Measurements from ENCODE around the gene PTPN3.
A peak's percentile ranks its signal among the peaks of the same experiment; 100 is the strongest.

PTPN3 gene

GRCh38 chr9:109416135-109416706 is 81.9 kb downstream of the PTPN3 start:
- Mint-ChIP-seq H3K9me3 (no peaks in the 10 kb centered on the region), H3K27me3 (peaks cover 41% of the 10 kb centered on the region), H3K27ac (peak overlapping the region; percentile 9 to 40), H3K4me1 (peaks cover 82% of the 10 kb centered on the region), H3K4me3 (peak overlapping the region; percentile 51 to 69)
- DNase-seq, result peak in 1 of 2 donors; percentile 58
- peak; percentile 74 for ATAC-seq

GRCh38 chr9:109414125-109414785 is 83.9 kb downstream of the PTPN3 start:
- ATAC-seq (no peak), DNase-seq (no peak)
- H3K27me3 Mint-ChIP-seq, result peaks cover 36% of the 10 kb centered on the region
- no peaks in the 10 kb centered on the region for H3K9me3 Mint-ChIP-seq
- H3K4me1 Mint-ChIP-seq, result peaks cover 93% of the 10 kb centered on the region
- no peak overlapping the region for H3K4me3 Mint-ChIP-seq
- no peak overlapping the region for H3K27ac Mint-ChIP-seq

GRCh38 chr9:109411798-109412352 is 86.2 kb downstream of the PTPN3 start:
- ATAC-seq (peak; percentile 44), DNase-seq (peak in 1 of 2 donors; percentile 61)
- H3K4me3 Mint-ChIP-seq, result peak overlapping the region; percentile 73 to 77
- H3K27ac Mint-ChIP-seq, result peak overlapping the region; percentile 29 to 83
- H3K27me3 Mint-ChIP-seq, result peaks cover 29% of the 10 kb centered on the region
- H3K4me1 Mint-ChIP-seq, result peaks cover 70% of the 10 kb centered on the region
- H3K9me3 Mint-ChIP-seq, result no peaks in the 10 kb centered on the region

DNA sequence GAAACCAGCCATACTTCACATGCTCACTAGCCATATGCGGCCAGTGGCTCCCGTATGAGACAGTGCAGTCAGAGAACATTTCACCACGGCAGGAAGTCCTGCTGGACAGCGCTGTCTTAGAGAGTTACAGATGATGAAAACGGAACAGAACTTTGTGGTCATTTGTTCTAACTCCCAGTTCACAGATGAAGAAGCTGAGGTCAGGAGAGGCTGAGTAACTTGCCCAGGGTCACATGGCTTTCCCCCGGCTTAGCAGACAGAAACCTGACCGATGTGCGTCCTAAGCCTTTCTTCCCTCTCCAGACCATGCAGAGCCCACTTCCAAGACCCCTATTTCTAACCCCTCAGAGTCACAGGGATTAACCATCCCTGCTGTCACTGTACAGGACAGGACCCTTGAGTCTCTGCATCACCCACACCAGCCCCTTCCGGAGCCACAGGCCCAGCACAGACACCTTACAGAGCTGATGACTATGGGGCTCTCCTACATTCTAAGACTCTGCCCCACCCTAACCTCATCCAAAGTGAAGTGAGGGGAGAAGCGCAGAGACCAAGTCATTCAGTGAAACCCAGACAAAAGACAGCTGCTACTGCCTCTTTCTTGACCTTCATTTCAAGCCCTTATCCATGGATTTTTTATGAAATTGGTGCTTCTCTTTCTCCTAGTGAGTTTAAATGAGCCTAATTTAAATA is 86.9 kb downstream of the PTPN3 start:
- DNase-seq, result peak; percentile 39 to 69
- H3K4me3 Mint-ChIP-seq, result peak overlapping the region; percentile 73 to 77
- peak; percentile 85 for ATAC-seq
- peak overlapping the region; percentile 83 to 96 for H3K27ac Mint-ChIP-seq
- no peaks in the 10 kb centered on the region for H3K9me3 Mint-ChIP-seq
- peaks cover 29% of the 10 kb centered on the region for H3K27me3 Mint-ChIP-seq
- H3K4me1 Mint-ChIP-seq, result peaks cover 65% of the 10 kb centered on the region

GRCh38 chr9:109409773-109410397 is 88.2 kb downstream of the PTPN3 start:
- H3K27ac Mint-ChIP-seq, result no peak overlapping the region
- peak in 1 of 2 donors; percentile 51 for DNase-seq
- peaks cover 18% of the 10 kb centered on the region for H3K27me3 Mint-ChIP-seq
- H3K9me3 Mint-ChIP-seq, result no peaks in the 10 kb centered on the region
- peaks cover 52% of the 10 kb centered on the region for H3K4me1 Mint-ChIP-seq
- H3K4me3 Mint-ChIP-seq, result peak overlapping the region; percentile 73 to 77
- ATAC-seq, result peak; percentile 26

DNA sequence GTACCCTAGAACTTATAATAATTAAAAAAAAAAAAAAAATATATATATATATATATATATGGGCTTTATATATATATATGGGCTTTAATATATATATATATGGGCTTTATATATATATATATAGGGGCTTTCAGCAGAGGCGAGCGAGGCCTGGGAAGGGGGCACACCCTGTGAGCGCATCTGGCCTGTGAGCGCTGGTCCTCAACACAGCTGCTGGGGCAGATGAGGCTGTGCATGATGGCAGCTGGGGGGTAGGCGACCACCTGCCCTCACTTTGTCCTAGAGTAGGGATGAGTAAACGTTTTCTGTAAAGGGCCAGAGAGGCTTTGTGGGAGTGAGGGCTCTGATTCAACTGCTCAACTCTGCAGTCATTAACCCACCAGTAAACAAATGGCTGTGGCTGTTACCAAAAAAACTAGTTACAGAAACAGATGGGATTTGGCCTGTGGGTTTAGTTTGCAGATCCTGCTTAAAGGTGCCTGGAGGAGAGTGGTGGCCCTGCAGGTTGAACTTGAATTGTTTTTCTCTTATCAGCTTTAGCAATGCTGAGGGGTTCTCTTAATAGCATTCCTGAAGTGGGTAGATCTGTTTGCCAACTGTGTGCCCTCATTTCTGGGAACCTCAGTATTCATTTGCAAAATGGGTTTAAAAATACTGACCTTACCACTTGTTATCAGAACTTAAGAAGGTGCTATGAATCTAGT is 89.2 kb downstream of the PTPN3 start:
- Mint-ChIP-seq H3K27ac (no peak overlapping the region), H3K4me3 (no peak overlapping the region), H3K9me3 (no peaks in the 10 kb centered on the region), H3K4me1 (peaks cover 42% of the 10 kb centered on the region), H3K27me3 (peaks cover 18% of the 10 kb centered on the region)
- ATAC-seq (no peak), DNase-seq (no peak)

GRCh38 chr9:109403766-109404320 is 94.3 kb downstream of the PTPN3 start:
- Mint-ChIP-seq H3K27me3 (peaks cover 30% of the 10 kb centered on the region), H3K4me3 (no peak overlapping the region), H3K9me3 (no peaks in the 10 kb centered on the region), H3K4me1 (peaks cover 31% of the 10 kb centered on the region), H3K27ac (no peak overlapping the region)
- ATAC-seq (no peak), DNase-seq (no peak)

DNA sequence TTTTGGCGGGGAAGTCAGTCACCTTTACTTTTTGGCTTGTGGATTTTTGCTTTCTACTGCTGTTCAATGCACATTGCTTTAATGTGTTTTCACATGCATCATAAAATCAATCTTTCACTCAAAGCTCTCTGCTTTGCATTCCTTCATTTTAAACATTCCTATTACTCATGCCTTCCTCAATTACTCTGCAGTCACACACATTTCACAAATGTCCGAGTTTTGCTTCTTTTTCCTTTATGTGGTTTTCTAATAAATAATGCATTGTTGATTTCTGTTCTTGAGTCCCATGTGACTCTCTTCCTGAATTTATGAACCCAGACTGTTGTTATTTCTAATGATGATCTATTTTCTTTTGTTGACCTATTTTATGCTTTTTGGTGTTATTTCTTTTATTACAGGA is 95.0 kb downstream of the PTPN3 start:
- no peak for DNase-seq
- no peak overlapping the region for H3K4me3 Mint-ChIP-seq
- no peak overlapping the region for H3K27ac Mint-ChIP-seq
- H3K27me3 Mint-ChIP-seq, result peaks cover 37% of the 10 kb centered on the region
- no peaks in the 10 kb centered on the region for H3K9me3 Mint-ChIP-seq
- no peak for ATAC-seq
- H3K4me1 Mint-ChIP-seq, result peaks cover 31% of the 10 kb centered on the region

- no peak overlapping the region for H3K27ac Mint-ChIP-seq
- peaks cover 0 to 1% of the 10 kb centered on the region in 2 donors for H3K9me3 Mint-ChIP-seq
- H3K27me3 Mint-ChIP-seq, result peaks cover 41% of the 10 kb centered on the region
- no peak for ATAC-seq
- peak overlapping the region in 1 of 2 donors; percentile 26 for H3K4me3 Mint-ChIP-seq
- DNase-seq, result no peak
- peaks cover 31% of the 10 kb centered on the region for H3K4me1 Mint-ChIP-seq
Measured at GRCh38 chr9:109401990-109402318, 96.2 kb downstream of the PTPN3 start.

GRCh38 chr9:109401169-109401989 is 96.7 kb downstream of the PTPN3 start:
- no peak overlapping the region for H3K27ac Mint-ChIP-seq
- H3K4me3 Mint-ChIP-seq, result peak overlapping the region; percentile 5 to 39
- ATAC-seq (peak; percentile 45), DNase-seq (peak; percentile 43 to 66)
- H3K4me1 Mint-ChIP-seq, result peaks cover 31% of the 10 kb centered on the region
- H3K27me3 Mint-ChIP-seq, result peaks cover 46% of the 10 kb centered on the region
- peaks cover 0 to 6% of the 10 kb centered on the region in 2 donors for H3K9me3 Mint-ChIP-seq

- peaks cover 0 to 6% of the 10 kb centered on the region in 2 donors for H3K9me3 Mint-ChIP-seq
- peaks cover 50% of the 10 kb centered on the region for H3K27me3 Mint-ChIP-seq
- H3K4me3 Mint-ChIP-seq, result peak overlapping the region in 1 of 2 donors; percentile 58
- DNase-seq (peak in 1 of 2 donors; percentile 55), ATAC-seq (peak; percentile 96)
- H3K27ac Mint-ChIP-seq, result no peak overlapping the region
- peaks cover 31% of the 10 kb centered on the region for H3K4me1 Mint-ChIP-seq
Measured at GRCh38 chr9:109399258-109399767, 98.8 kb downstream of the PTPN3 start.

- no peaks in the 10 kb centered on the region for H3K4me1 Mint-ChIP-seq
- no peaks in the 10 kb centered on the region for H3K9me3 Mint-ChIP-seq
- no peak overlapping the region for H3K4me3 Mint-ChIP-seq
- DNase-seq (no peak), ATAC-seq (no peak)
- peaks cover 41% of the 10 kb centered on the region for H3K27me3 Mint-ChIP-seq
- no peak overlapping the region for H3K27ac Mint-ChIP-seq
Measured at GRCh38 chr9:109391176-109391575, 106.9 kb downstream of the PTPN3 start.

DNA sequence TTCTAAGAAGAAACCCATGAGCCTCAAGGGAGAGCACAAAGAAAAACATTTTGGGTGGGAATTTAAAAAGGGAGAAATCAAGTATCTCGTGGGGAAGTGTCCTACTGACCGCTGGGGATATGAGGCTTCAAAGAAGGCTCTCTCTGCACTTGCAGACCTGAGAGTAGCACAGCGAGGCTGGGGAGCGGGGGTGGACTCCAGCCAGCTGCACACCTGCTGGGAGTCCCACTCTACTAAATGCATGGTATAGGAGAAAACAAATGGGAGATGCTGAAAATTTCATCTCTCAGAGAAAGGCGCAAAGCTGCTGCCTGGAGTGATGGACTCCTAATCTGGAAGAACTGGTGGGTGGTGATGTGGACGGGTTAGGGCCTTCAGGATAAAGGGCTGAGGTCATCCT is 110.3 kb downstream of the PTPN3 start:
- ATAC-seq (no peak), DNase-seq (no peak)
- Mint-ChIP-seq H3K9me3 (no peaks in the 10 kb centered on the region), H3K27ac (no peak overlapping the region), H3K4me1 (no peaks in the 10 kb centered on the region), H3K4me3 (no peak overlapping the region), H3K27me3 (peaks cover 52% of the 10 kb centered on the region)

DNA sequence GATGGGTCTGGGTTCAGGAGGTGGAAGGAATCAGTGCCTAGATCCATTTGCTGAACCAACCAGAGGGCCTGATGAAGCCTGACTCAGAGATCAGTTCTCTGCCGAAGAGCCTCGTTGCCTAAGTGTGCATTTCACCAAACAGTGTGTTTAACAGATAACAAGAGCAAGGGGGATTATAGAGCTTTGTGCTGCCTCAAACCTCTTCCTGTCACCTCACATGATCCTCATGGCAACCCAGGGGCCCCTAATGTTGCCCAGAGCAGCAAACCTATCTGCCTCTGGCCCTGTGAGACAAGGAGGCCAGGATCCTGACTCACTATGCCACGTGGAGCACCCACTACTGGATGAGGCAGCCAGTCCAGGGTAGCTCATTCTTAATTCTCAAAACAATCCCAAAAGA is 110.9 kb downstream of the PTPN3 start:
- peak overlapping the region in 1 of 2 donors; percentile 35 for H3K27ac Mint-ChIP-seq
- H3K4me1 Mint-ChIP-seq, result no peaks in the 10 kb centered on the region
- no peak for DNase-seq
- H3K27me3 Mint-ChIP-seq, result peaks cover 52% of the 10 kb centered on the region
- H3K9me3 Mint-ChIP-seq, result no peaks in the 10 kb centered on the region
- H3K4me3 Mint-ChIP-seq, result no peak overlapping the region
- ATAC-seq, result peak; percentile 21

Data from stimulated activated naive CD8-positive, alpha-beta T cell treated with anti-CD3 and anti-CD28 coated beads, Interleukin-15, amount 100 ng/mL, for 72 hours (primary cell).